K562 (cell line): ENCODE measurements around the gene ZNF668. TPM values are rescaled to one million over a fixed set of nuclear protein-coding genes. Genes with fewer than 3 reads are reported as not detected.

ENCODE experiments used
- ATAC-seq: fragments of 200-7000 bp; cut with Tn5 transposase; 3 replicates; pipeline ENCODE4 v1.9.1; 2020; ENCODE audit warnings: moderate library complexity
- BruUV-seq: library from RNA; stranded (reverse); fragments of 400-500 nt; replicated peaks from 2 replicates; lab custom pipeline; 2021; lab: Mats Ljungman, UMichigan
- CTCF ChIA-PET: fragments of 300-600 bp; formaldehyde crosslinking; extraction: SDS; loops from one replicate; lab custom pipeline; 2021; ENCODE audit warnings: low intra/inter-chr PET ratio; lab: Yijun Ruan, JAX
- POLR2A ChIA-PET: fragments of 300-600, 350-650 bp; sonication (Branson Sonifier 250); formaldehyde crosslinking; extraction: SDS; loops from one replicate; lab custom pipeline; 2021; ENCODE audit warnings: antibody characterized with exemption, inconsistent platforms; lab: Yijun Ruan, JAX
- DNase-seq, 4 experiments: peaks; one replicate each; pipeline versions ENCODE4 v3.0.0 to v3.0.0-alpha.2; 2011 to 2018; ENCODE audit warnings: low spot score in 3 of 4, mixed read lengths in 3 of 4; ENCODE audit errors: extremely low read depth in 1 of 4
- FAIRE-seq: peaks from 2 replicates; lab custom pipeline; 2011; peaks lifted over from hg19 to GRCh38; lab: Jason Lieb, UNC
- H2AFZ ChIP-seq: 2 replicates; pipeline ENCODE4 v1.6.0; 2011; ENCODE audit warnings: low read depth, low read length, control low read depth, inconsistent platforms
- H3K27ac ChIP-seq: fragments of 200-600 bp; 3 replicates; pipeline ENCODE4 v1.8.0; 2011; ENCODE audit warnings: low read depth, mild to moderate bottlenecking, control low read depth, inconsistent platforms, low read length, moderate library complexity, mixed read lengths; ENCODE audit errors: extremely low read depth
- H3K27me3 ChIP-seq, 2 experiments: fragments of 300-600 bp in 1 of 2; 2 replicates in 1 of 2; 3 replicates in 1 of 2; pipeline versions ENCODE4 v1.6.0 to v1.8.0; 2011; ENCODE audit warnings: inconsistent platforms in 2 of 2, low read length in 2 of 2, mild to moderate bottlenecking in 1 of 2, mixed read lengths in 1 of 2, moderate library complexity in 1 of 2; ENCODE audit not compliant: control insufficient read depth in 2 of 2, insufficient read depth in 2 of 2
- H3K36me3 ChIP-seq: fragments of 300-600 bp; 3 replicates; pipeline ENCODE4 v1.8.0; 2011; ENCODE audit warnings: mild to moderate bottlenecking, low read length, inconsistent platforms; ENCODE audit not compliant: control insufficient read depth, insufficient read depth
- H3K4me1 ChIP-seq, 2 experiments: fragments of 200-600 bp in 1 of 2; replicated peaks in 1 of 2; 2 replicates in 1 of 2; 3 replicates in 1 of 2; pipeline versions ENCODE4 v1.5.1 to v1.8.0; 2011; ENCODE audit warnings: inconsistent platforms in 2 of 2, low read length in 2 of 2, mild to moderate bottlenecking in 1 of 2, mixed read lengths in 1 of 2, moderate library complexity in 1 of 2; ENCODE audit not compliant: control insufficient read depth in 2 of 2, insufficient read depth in 2 of 2
- H3K4me2 ChIP-seq: 2 replicates; pipeline ENCODE4 v1.6.1; 2011; ENCODE audit warnings: low read length, control low read depth, inconsistent platforms, mixed read lengths; ENCODE audit not compliant: insufficient read depth
- H3K4me3 ChIP-seq: fragments of 200-600 bp; sonication (generic), shearing (Covaris generic); 2 replicates; pipeline ENCODE4 v1.5.1; 2016; ENCODE audit warnings: control low read depth, inconsistent platforms
- H3K79me2 ChIP-seq: fragments of 200-600 bp; 3 replicates; pipeline ENCODE4 v1.8.0; 2011; ENCODE audit warnings: low read length, inconsistent platforms; ENCODE audit not compliant: control insufficient read depth, insufficient read depth
- H3K9ac ChIP-seq, 2 experiments: 2 replicates each; pipeline versions ENCODE4 v1.6.0 to v1.6.1; 2011; ENCODE audit warnings: low read depth in 2 of 2, low read length in 2 of 2, control low read depth in 1 of 2, inconsistent platforms in 1 of 2, mild to moderate bottlenecking in 1 of 2, mixed read lengths in 1 of 2; ENCODE audit not compliant: insufficient read depth in 1 of 2
- H3K9me1 ChIP-seq: one replicate; pipeline ENCODE4 v1.6.0; 2011; ENCODE audit warnings: inconsistent platforms, mild to moderate bottlenecking, low read length, moderate library complexity; ENCODE audit not compliant: control insufficient read depth, insufficient read depth
- H3K9me3 ChIP-seq: replicated peaks from 2 replicates; pipeline ENCODE4 v1.5.1; 2011; ENCODE audit warnings: low read depth, low read length, inconsistent platforms; ENCODE audit not compliant: control insufficient read depth, insufficient read depth
- H4K20me1 ChIP-seq: replicated peaks from 2 replicates; pipeline ENCODE4 v1.6.1; 2011; ENCODE audit warnings: low read length, inconsistent platforms, mixed read lengths; ENCODE audit not compliant: control insufficient read depth, insufficient read depth
- ARID4B ChIP-seq: sonication (generic); formaldehyde crosslinking; IDR thresholded peaks from 2 replicates; pipeline ENCODE4 v1.8.0; 2022; ENCODE audit warnings: mild to moderate bottlenecking, missing genetic modification reagents
- CBFA2T3 ChIP-seq: fragments of 450-650 bp; IDR thresholded peaks from 2 replicates; pipeline ENCODE4 v1.6.1; 2017
- E2F5 ChIP-seq: sonication (generic); formaldehyde crosslinking; IDR thresholded peaks from 2 replicates; pipeline ENCODE4 v1.8.0; 2022; ENCODE audit warnings: mild to moderate bottlenecking, missing genetic modification reagents
- ESRRA ChIP-seq: fragments of 450-650 bp; IDR thresholded peaks from 2 replicates; pipeline ENCODE4 v1.6.1; 2014; ENCODE audit warnings: low read depth, mild to moderate bottlenecking, moderate library complexity, borderline replicate concordance
- HCFC1 ChIP-seq: IDR thresholded peaks from 2 replicates; pipeline ENCODE4 v1.6.1; 2012; ENCODE audit warnings: low read depth, low read length, improper control_type of control experiment
- ID3 ChIP-seq, 2 experiments: fragments of 250-450 bp in 1 of 2; fragments of 450-650 bp in 1 of 2; sonication (Bioruptor Pico) in 1 of 2; IDR thresholded peaks; 2 replicates each; pipeline versions ENCODE4 v1.6.1 to v1.8.0; 2016 to 2021; ENCODE audit warnings: mild to moderate bottlenecking in 2 of 2, moderate library complexity in 2 of 2, missing compliant biosample characterization in 1 of 2, missing genetic modification characterization in 1 of 2
- POLR2B ChIP-seq: fragments of 450-650 bp; IDR thresholded peaks from 2 replicates; pipeline ENCODE4 v1.6.1; 2018; ENCODE audit warnings: low read depth; ENCODE audit not compliant: partially characterized antibody
- SMARCA5 ChIP-seq: fragments of 450-650 bp; IDR thresholded peaks from 2 replicates; pipeline ENCODE4 v1.6.1; 2016
- TCFL5 ChIP-seq: fragments of 250-450 bp; sonication (Bioruptor Pico); conservative IDR thresholded peaks from 2 replicates; pipeline ENCODE4 v1.6.1; 2021; ENCODE audit warnings: mild to moderate bottlenecking, moderate library complexity, matching md5 sums
- TFE3 ChIP-seq: fragments of 450-650 bp; formaldehyde crosslinking; IDR thresholded peaks from 2 replicates; pipeline ENCODE4 v1.4.0; 2020; ENCODE audit warnings: mild to moderate bottlenecking, mixed read lengths
- YY1 ChIP-seq, 3 experiments: IDR thresholded peaks; 2 replicates each; pipeline ENCODE4 v1.6.1; 2011; ENCODE audit warnings: low read length in 2 of 3, mild to moderate bottlenecking in 2 of 3, moderate library complexity in 2 of 3, borderline replicate concordance in 1 of 3, control low read depth in 1 of 3, low read depth in 1 of 3; ENCODE audit not compliant: insufficient read depth in 3 of 3, insufficient replicate concordance in 2 of 3, control insufficient read depth in 1 of 3, insufficient read length in 1 of 3; ENCODE audit errors: extremely low read depth in 1 of 3
- ZFP1 ChIP-seq: fragments of 450-650 bp; formaldehyde crosslinking; IDR thresholded peaks from 2 replicates; pipeline ENCODE4 v1.4.0; 2020; ENCODE audit warnings: mild to moderate bottlenecking, mixed read lengths
- ZNF174 ChIP-seq: fragments of 250-450 bp; sonication (Bioruptor Pico); IDR thresholded peaks from 2 replicates; pipeline ENCODE4 v1.4.0; 2020; ENCODE audit warnings: mild to moderate bottlenecking
- ZNF668 ChIP-seq: fragments of 250-450 bp; sonication (Bioruptor Pico); IDR thresholded peaks from 2 replicates; pipeline ENCODE4 v1.8.0; 2022; ENCODE audit warnings: mild to moderate bottlenecking, inconsistent platforms
- WGBS: fragments of 100-300 bp; shearing (Covaris generic); methylation state at CpG from one replicate; pipeline ENCODE4 v1.1.6; 2016; ENCODE audit warnings: low coverage, mixed read lengths; ENCODE audit not compliant: insufficient coverage; ENCODE audit errors: missing lambda C conversion rate; 5-methylcytosine and 5-hydroxymethylcytosine counted together
- in situ Hi-C: fragments of 300-500 bp; cut with MboI; formaldehyde crosslinking; loops from 4 replicates; pipeline ENCODE4 v1.15.0; 2018; ENCODE audit warnings: inconsistent platforms, mixed read lengths
- intact Hi-C: fragments of 100-400 bp; cut with micrococcal nuclease; formaldehyde crosslinking; loops from 2 replicates; pipeline ENCODE4 v1.14.2; 2022
- polyA plus RNA-seq, 8 experiments: library from polyadenylated mRNA; depleted of rRNA in 4 of 8; stranded (reverse) in 5 of 8; unstranded in 3 of 8; fragments of >200 nt; fragmentation: Nextera tagmentation in 2 of 8; fragmentation: Illumina TruSeq in 1 of 8; extraction: Ambion mirVana in 2 of 8; extraction: Trizol in 1 of 8; gene quantifications; 2 replicates each; pipeline versions ENCODE4 v1.2.1 to v1.2.3, GENCODE V29; 2011 to 2014; ENCODE audit warnings: inconsistent platforms in 1 of 8, missing spikeins in 1 of 8
- total RNA-seq, 7 experiments: library from RNA; depleted of rRNA in 6 of 7; stranded (reverse); fragments of >200 nt in 6 of 7; fragmentation: Illumina TruSeq in 2 of 7; extraction: Trizol in 2 of 7; gene quantifications; 2 replicates each; pipeline versions ENCODE4 v1.2.1 to v1.2.3, GENCODE V29; 2011 to 2021; ENCODE audit warnings: low replicate concordance in 1 of 7

The ZNF668 gene
- total and polyA plus RNA-seq, 9 of the 15 experiments (the other 6 are each of a cell fraction or from before 2014, with no cell fraction given) = 0.04 to 15.3 (median 3.8) TPM; not detected in 1

- H3K4me1 ChIP-seq = peaks cover 0 to 19% of the 10 kb centered on the region in 2 experiments; a peak in 3 of 5 replicates
- CTCF ChIA-PET = no interaction called here
These were observed 10.6 kb downstream of the ZNF668 start for GRCh38 chr16:31063495-31063842.

More at GRCh38 chr16:31063495-31063842, 10.6 kb downstream of the ZNF668 start:
- no peaks in the 10 kb centered on the region for H3K27me3 ChIP-seq
- peaks cover 42% of the 10 kb centered on the region; the same call in 2 of the 3 replicates for H3K36me3 ChIP-seq
- no peaks in the 10 kb centered on the region for H3K9me1 ChIP-seq
- no peak for FAIRE-seq
- H3K27ac ChIP-seq = no peak overlapping the region
- intact Hi-C loops = no loop called here
- H2AFZ ChIP-seq = no peak overlapping the region
- no peak overlapping the region for H3K4me3 ChIP-seq
- DNase-seq = no peak
- no peak overlapping the region for H3K9ac ChIP-seq
- H3K4me2 ChIP-seq = no peak overlapping the region
- TF ChIP-seq TCFL5 (no peak), ZNF174 (no peak), TFE3 (CRISPR knock-in tag) (no peak), ID3 (CRISPR knock-in tag; IDR thresholded peaks at IDR 0.05) (no peak), ID3 (tag; IDR thresholded peaks at IDR 0.05) (no peak), E2F5 (CRISPR knock-in tag) (no peak), HCFC1 (no peak), ESRRA (no peak), ZNF668 (CRISPR knock-in tag) (no peak), CBFA2T3 (no peak), YY1 (IDR thresholded peaks at IDR 0.05; ENCODE audit: borderline replicate concordance in 1 of 3, control insufficient read depth in 1 of 3, extremely low read depth in 1 of 3, insufficient read depth in 3 of 3, insufficient read length in 1 of 3, insufficient replicate concordance in 2 of 3, low read depth in 1 of 3, low read length in 2 of 3) (no peak), ZFP1 (CRISPR knock-in tag) (no peak), ARID4B (CRISPR knock-in tag) (no peak), POLR2B (no peak), SMARCA5 (no peak)
- peaks cover 26% of the 10 kb centered on the region for H3K79me2 ChIP-seq
- BruUV-seq = no TSS peak
- ATAC-seq = no peak
- H3K9me3 ChIP-seq = no peaks in the 10 kb centered on the region
- H4K20me1 ChIP-seq = no peaks in the 10 kb centered on the region
- 95% methylated on average over 9 of the region's 9 CpGs for WGBS
- POLR2A ChIA-PET = interaction anchor here (1.5 to 1.7 kb wide), 2 partner anchors 9 to 13 kb away, joined by 5 to 10 read pairs; no protein-coding TSS in a partner anchor
- in situ Hi-C loops = no loop called here
